Measurements from ENCODE around the gene SMIM20.
"Not testable (repeated sequence)": the region's sequence is repeated elsewhere in the genome, so short reads cannot be mapped to it uniquely, and the experiment has no call there.

SMIM20 gene

DNA sequence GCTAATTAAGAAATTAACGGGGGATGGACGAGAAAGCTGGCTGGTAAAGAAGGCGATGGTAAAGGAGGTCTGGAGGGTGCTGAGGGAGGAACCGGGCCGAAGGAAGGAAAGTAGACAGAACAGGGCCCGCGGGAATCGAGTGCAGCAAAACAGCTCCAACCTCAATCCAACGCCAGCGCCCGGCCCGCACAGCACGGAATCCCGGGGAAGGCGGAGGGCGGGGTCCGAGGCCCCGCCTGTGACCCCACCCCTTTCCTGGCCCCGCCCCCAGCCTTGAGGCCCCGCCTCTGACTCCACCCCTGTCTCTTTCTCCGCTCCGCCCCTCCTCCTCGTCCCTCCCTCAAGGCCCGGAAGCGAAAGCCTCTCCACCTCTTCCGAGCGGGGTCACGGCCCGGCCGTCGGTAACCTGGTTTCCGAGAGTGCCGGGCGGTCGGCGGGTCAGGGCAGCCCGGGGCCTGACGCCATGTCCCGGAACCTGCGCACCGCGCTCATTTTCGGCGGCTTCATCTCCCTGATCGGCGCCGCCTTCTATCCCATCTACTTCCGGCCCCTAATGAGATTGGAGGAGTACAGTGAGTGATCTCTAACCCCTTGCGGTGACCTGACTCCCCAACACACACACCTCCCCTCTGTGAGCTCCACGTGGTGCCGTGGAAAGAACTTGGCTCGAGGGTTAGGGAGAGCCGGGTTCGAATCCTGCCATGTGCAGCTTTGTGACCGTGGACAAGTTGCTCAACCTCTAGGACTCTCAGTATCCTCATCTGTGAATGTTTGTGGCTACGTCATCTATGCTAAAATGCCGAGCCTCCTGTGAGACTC lies at the start of gene SMIM20:
Gene SMIM20 (plus strand): TSS at position 370 of the 819 bp plus-strand sequence. CDS start 94 bp downstream, at position 464.
- in situ Hi-C loops (cut with MboI; ENCODE audit: low sequenced_read_pairs), result no loop called here

- in situ Hi-C loops (cut with MboI; ENCODE audit: low sequenced_read_pairs), result no loop called here
Observed at GRCh38 chr4:25865586-25865985, 48.4 kb upstream of the SMIM20 start.

GRCh38 chr4:25866401-25866800 lies 47.6 kb upstream of the SMIM20 start:
- in situ Hi-C loops (cut with MboI; ENCODE audit: low sequenced_read_pairs), result not testable (repeated sequence)

- in situ Hi-C loops (cut with MboI; ENCODE audit: low sequenced_read_pairs), result no loop called here
Observed at GRCh38 chr4:25867781-25868294, 46.2 kb upstream of the SMIM20 start.

DNA sequence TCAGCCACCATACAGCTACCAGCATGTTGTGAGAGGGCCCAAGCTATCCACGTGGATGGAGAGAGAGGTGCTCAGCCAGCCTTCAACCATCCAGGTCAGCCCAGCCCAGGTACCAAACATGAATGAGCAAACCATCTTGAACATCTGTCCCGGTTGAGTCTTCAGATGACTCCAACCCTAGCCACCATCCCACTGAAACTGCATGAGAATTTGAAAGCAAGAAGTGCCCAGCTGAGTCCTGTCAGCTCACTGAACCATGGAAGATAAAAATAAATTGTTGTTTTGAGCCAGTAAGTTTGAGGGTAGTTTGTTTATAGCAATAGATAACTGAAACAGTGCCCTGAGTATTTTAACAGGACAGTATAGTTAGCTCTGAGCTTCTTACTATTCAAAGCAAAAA lies 43.9 kb upstream of the SMIM20 start:
- in situ Hi-C loops (cut with MboI; ENCODE audit: low sequenced_read_pairs), result no loop called here

DNA sequence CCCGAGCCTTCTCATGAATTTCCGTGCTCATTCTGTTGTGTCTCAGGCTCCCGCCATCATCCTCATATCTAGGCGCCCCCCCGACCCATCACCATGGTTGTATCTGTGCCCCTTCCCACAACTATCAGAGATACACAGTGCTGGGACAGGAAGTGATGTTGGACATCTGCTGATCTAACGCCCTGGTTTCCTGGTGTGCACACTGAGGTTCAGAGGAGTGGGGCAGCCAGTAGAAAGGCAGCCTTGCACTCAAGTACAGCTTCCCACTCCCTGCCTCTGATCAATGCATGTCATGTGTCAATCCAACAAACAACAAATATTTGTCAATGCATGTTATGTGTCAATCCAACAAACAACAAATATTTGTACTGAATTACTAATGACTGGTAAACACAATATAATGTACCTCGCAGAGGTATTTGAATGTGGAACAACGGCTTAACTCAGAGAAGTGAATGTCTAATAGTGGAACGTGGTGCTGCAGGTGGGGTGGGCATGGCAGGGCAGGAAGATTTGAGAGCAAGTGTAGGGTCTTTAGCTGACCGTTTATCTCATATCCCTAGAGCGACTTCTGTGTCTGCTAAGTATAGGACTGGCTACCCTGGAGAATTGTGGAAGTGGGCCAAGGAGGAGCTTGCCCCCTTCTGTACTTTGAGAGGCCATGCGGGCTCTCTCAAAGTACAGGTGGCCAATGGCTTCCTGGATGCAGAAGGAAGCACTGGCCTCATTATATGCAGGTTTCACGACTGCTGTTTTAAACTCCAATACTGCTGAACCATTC lies 41.0 kb upstream of the SMIM20 start:
- in situ Hi-C loops (cut with MboI; ENCODE audit: low sequenced_read_pairs), result no loop called here

GRCh38 chr4:25873632-25874129 lies 40.3 kb upstream of the SMIM20 start:
- in situ Hi-C loops (cut with MboI; ENCODE audit: low sequenced_read_pairs), result no loop called here

- in situ Hi-C loops (cut with MboI; ENCODE audit: low sequenced_read_pairs), result no loop called here
Observed at GRCh38 chr4:25874655-25875054, 39.4 kb upstream of the SMIM20 start.

DNA sequence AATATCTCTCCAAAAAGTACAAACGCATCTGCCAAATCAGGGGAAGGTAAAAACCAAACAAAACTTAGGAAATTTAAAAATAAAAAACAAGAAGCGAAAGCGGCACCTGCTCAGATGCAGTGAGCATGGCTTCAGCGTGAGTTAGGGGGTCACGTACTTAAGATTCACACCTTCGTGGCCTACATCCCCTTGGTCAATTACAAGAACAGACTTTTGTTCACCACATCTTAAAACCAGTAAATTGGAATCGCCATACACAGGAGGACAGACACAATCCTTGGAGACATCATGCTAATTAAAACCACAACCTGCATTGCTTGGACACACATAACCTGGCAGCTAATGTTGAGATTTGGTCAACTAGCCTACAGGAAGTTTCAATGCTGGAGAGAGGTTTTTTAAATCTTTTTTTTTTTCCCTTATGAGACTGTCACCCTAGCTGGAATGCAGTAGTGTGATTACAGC lies 38.7 kb upstream of the SMIM20 start:
- in situ Hi-C loops (cut with MboI; ENCODE audit: low sequenced_read_pairs), result no loop called here

DNA sequence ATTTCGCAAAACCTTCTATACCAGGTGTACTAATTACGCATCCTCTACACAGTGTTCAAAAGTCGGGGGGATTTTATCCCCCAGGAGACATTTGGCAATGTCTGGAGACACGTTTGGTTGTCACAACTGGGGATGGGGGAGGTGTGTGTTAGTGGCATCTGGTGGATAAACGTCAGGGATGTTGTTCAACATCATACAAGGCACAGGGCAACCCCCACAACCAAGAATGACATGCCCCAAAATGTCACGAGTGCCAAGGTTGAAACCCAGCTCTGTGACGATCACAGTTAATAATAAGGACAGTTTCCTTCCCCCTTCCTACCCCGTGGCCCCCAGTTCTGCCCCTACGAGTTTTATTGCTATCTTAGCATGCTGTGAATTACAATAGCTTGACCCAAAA lies 35.3 kb upstream of the SMIM20 start:
- in situ Hi-C loops (cut with MboI; ENCODE audit: low sequenced_read_pairs), result no loop called here

DNA sequence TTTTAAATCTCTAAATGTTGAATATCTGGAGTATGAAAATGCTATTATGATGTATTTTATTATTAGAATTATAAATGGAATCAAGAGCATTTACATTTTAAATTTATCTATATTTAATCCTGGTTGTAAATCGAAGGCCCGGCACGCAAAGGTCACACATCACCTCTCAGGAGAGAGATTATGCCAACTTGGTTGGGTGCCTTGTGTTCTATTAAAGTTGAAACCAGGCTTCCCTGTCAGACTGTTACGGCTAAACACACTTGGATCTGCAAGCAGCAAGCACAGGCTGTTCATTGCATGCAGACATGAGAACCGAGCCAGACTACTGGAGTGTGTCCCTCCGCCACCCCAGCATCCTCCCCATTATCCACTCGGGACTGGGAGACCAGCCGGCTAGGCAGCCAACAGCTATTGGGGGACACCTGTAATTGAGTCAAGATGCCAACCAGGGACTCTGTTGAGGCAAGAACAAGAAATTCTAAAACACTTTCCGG lies 34.9 kb upstream of the SMIM20 start:
- in situ Hi-C loops (cut with MboI; ENCODE audit: low sequenced_read_pairs), result no loop called here

DNA sequence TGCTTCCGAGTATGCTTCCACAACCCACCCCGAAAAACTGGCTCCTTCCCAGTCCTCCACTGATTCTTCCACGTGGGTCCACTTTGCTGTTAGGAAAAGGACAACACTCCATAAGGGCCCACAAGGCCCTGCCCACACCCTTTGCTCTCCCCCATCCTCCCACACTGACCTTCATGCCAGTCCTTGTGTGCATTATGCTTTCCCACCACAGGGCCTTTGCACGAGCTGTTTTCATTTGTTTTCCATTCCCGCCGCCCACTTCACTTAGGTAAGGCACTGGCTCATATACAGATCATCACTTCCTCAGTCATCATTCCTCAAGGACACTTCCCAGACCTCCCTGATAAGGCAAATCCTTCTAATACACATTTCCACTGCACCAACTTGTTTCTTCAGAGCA lies 34.4 kb upstream of the SMIM20 start:
- in situ Hi-C loops (cut with MboI; ENCODE audit: low sequenced_read_pairs), result no loop called here

DNA sequence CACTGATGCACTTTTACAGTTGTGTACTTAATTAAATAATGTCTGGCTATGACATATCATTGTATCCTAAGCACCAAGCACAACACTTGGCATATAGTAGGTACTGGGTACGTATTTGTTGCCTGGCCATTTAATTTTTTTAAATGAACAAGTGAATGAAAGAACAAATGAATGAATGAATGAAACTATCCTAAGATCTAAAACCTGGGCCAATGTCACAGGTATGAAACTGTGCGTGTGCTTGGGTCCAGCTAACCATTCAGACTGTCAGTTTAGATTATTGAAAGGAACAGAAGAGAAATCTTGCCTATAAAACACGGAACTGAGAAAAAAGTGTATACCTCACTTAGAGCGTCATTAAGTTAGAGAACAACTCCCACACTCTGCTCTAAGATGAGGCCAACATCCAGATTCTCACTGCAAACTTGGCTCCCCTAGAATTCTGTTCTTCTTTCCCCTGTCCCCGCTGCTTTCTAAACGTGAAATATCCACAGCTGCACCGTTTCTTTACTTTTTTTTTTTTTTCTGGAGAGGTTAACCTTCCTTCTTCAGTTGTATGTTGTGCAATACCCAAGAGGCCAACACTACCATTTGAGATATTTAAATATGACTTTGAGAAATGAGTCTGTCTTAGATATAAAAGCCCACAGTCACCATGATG lies 33.9 kb upstream of the SMIM20 start:
- in situ Hi-C loops (cut with MboI; ENCODE audit: low sequenced_read_pairs), result no loop called here

DNA sequence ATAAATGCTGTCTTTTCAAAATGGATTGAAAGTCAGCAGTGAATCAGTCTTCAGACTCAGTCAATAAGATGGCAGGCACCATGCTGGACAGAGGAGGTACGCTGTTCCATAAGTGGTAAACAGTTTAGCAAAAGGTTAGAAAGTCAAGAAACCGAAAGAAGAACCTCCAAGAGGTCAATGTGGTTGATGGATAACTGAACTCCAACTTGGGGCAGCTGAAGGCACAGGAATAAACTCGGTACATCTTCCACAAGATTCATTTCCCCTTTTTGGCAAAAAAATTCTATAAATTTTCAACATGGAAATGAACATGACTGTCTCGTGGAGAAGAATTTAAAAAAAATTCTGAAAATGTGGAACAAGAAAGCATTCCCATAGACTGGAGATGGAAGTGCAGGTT lies 32.8 kb upstream of the SMIM20 start:
- in situ Hi-C loops (cut with MboI; ENCODE audit: low sequenced_read_pairs), result no loop called here

GRCh38 chr4:25882226-25882625 lies 31.8 kb upstream of the SMIM20 start:
- in situ Hi-C loops (cut with MboI; ENCODE audit: low sequenced_read_pairs), result no loop called here

DNA sequence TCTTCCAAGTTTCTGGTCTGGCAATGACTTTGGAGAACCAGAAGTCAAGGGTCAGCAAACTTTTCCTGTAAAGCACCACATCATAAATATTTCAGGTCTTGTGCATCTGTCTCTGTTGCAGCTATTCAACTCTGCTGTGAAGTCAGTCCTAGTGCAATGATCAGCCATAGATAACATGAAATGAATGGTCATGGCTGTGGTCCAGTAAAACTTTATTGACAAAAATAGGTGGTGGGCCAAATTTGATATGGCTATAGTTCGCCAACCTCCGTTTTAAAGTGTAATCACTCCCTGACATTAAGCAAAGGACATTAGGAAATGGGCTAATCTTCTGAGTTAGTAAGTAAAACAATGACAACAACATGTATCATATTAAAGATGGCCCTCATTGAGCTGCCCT lies 30.5 kb upstream of the SMIM20 start:
- in situ Hi-C loops (cut with MboI; ENCODE audit: low sequenced_read_pairs), result no loop called here

GRCh38 chr4:25884031-25884782 lies 29.8 kb upstream of the SMIM20 start:
- in situ Hi-C loops (cut with MboI; ENCODE audit: low sequenced_read_pairs), result no loop called here

DNA sequence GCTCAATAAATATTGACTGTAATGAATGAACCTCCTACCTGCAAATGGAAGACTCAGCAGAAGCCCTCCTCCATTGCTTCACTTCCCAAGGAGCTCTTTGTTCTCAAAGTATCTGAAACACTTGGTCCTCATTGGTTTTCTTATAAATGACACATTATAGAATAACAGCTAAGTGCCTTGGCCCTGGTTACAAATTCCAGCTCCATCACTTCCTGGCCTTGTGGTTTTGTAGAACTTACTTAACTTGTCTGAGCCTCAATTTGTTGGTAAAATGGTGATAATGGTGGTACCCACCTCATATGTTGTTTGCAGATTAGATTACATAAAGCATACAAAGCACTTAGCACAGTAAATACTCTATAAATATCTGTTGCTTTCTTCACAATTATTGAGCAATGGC lies 25.2 kb upstream of the SMIM20 start:
- in situ Hi-C loops (cut with MboI; ENCODE audit: low sequenced_read_pairs), result no loop called here

DNA sequence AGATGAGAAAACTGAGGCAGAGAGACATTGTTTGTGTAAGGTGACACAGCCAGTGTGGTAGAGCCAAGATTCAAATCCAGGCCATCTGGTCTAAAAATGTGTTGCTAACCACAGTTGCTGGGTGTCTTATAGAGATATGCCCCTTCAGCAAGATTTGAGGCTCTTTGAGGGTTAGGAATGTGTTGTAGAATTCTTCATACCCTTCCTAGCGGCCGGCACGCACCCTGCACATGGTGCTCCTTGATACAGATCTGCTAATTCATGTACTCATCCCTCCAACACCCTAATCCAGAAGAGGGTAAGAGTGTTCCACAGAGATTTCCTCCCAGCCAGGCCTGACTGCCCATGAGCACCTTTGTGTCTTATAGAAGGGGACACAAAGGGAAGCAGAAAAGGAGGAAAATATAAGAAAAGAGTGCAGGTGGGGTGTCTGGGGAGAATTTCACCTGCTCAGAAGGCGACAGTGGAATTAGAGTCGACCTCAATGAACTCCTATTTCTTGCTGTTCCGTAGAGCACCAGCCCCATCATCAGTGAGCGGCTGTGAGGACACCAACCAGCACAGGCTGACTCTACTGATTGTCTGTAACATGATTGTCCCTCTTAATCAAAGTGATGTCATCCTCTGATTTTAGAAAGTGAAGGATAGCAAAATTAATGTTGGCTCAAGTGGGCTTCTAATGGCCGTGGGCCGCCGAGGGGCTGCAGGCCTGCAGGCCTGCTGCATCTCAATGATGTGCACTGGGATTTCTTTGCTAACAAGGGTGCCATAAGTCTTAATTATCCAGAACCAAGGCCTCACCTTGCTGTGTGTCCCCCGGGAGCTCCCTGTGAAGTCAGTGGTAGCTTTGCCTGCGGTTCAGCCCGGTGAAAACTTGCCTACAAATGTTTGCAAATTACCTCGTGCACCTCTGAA lies 24.2 kb upstream of the SMIM20 start:
- in situ Hi-C loops (cut with MboI; ENCODE audit: low sequenced_read_pairs), result no loop called here
